HS-27A (cell line): ENCODE measurements around the gene RUFY2.
A peak's percentile ranks its signal among the peaks of the same experiment; 100 is the strongest.
"Not testable (repeated sequence)": the region's sequence is repeated elsewhere in the genome, so short reads cannot be mapped to it uniquely, and the experiment has no call there.

Experiments
- DNase-seq: peaks from one replicate; pipeline ENCODE4 v3.0.0-alpha.2; 2012; ENCODE audit warnings: low read depth, missing footprints

Gene RUFY2

GRCh38 chr10:68406815-68407548 is at the start of gene RUFY2:
TSS of gene RUFY2 (minus strand) at chr10:68407277. CDS start at chr10:68407189, 88 bp downstream.
- peak; percentile 24 for DNase-seq

GRCh38 chr10:68449698-68450097 is 42.6 kb upstream of the RUFY2 start:
- DNase-seq: not testable (repeated sequence)

GRCh38 chr10:68446179-68446578 is 39.1 kb upstream of the RUFY2 start:
- DNase-seq: no peak

- DNase-seq: no peak
Measured at GRCh38 chr10:68442971-68443370, 35.9 kb upstream of the RUFY2 start.

GRCh38 chr10:68440898-68441297 is 33.8 kb upstream of the RUFY2 start:
- no peak for DNase-seq

- no peak for DNase-seq
Measured at GRCh38 chr10:68435803-68436202, 28.7 kb upstream of the RUFY2 start.

GRCh38 chr10:68434657-68435056 is 27.6 kb upstream of the RUFY2 start:
- no peak for DNase-seq

- DNase-seq: no peak
Measured at GRCh38 chr10:68428396-68429104, 21.5 kb upstream of the RUFY2 start.

- no peak for DNase-seq
Measured at GRCh38 chr10:68424454-68425014, 17.5 kb upstream of the RUFY2 start.

- no peak for DNase-seq
Measured at GRCh38 chr10:68423522-68423921, 16.4 kb upstream of the RUFY2 start.

- no peak for DNase-seq
Measured at GRCh38 chr10:68419376-68419775, 12.3 kb upstream of the RUFY2 start.

GRCh38 chr10:68408898-68409518 is 1.9 kb upstream of the RUFY2 start:
- DNase-seq: no peak

GRCh38 chr10:68406111-68406814 is 814 bp downstream of the RUFY2 start:
- peak; percentile 14 for DNase-seq

GRCh38 chr10:68403701-68404100 is 3.4 kb downstream of the RUFY2 start:
- DNase-seq: no peak

- DNase-seq: no peak
Measured at GRCh38 chr10:68402276-68402675, 4.8 kb downstream of the RUFY2 start.

- DNase-seq: no peak
Measured at GRCh38 chr10:68397005-68397404, 10.1 kb downstream of the RUFY2 start.

- DNase-seq: no peak
Measured at GRCh38 chr10:68385740-68386139, 21.3 kb downstream of the RUFY2 start.

- no peak for DNase-seq
Measured at GRCh38 chr10:68371604-68372003, 35.5 kb downstream of the RUFY2 start.

GRCh38 chr10:68367121-68367520 is 40.0 kb downstream of the RUFY2 start:
- DNase-seq: no peak

- no peak for DNase-seq
Measured at GRCh38 chr10:68366600-68366999, 40.5 kb downstream of the RUFY2 start.

- DNase-seq: no peak
Measured at GRCh38 chr10:68365611-68366010, 41.5 kb downstream of the RUFY2 start.
